ENCODE data around the gene EBF3.

The EBF3 gene

DNA sequence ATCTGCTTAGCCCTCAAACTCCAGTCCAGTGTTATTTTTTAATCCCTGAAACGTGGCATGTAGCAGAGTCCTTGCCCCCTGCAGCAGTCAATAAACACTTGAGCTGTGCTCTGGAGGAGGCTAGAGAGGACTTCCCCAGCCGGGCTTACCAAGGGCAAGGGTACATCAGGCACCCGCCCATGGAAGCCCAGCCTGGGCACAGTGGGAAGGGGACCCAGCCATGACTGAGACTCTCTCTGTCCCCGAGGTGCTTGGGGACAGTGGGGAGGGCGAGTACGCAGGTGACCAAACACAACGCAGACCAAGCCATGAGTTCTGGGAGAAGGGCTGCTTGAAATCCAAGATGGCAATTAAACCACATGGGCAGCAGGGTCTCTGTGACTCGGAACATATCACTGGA, 45.2 kb downstream of the EBF3 start:
- no peak for DNase-seq
- Histone ChIP-seq H3K36me3 (ENCODE audit: insufficient read depth, low read length) (no peaks in the 10 kb centered on the region), H3K27ac (ENCODE audit: low read length) (no peak overlapping the region), H3K9ac (ENCODE audit: low read depth, low read length) (no peak overlapping the region), H3K27me3 (ENCODE audit: insufficient read depth, low read length, poor library complexity) (no peaks in the 10 kb centered on the region), H3K4me3 (ENCODE audit: low read depth in 1 of 2, low read length in 2 of 2) (no peak overlapping the region), H3K79me2 (ENCODE audit: insufficient read depth, low read length) (no peaks in the 10 kb centered on the region), H3K4me2 (ENCODE audit: insufficient read depth, low read length) (no peak overlapping the region), H2AFZ (ENCODE audit: low read depth, low read length) (no peak overlapping the region), H4K20me1 (ENCODE audit: insufficient read depth, low read length) (no peaks in the 10 kb centered on the region), H3K9me3 (ENCODE audit: insufficient read depth, low read length, severe bottlenecking) (no peaks in the 10 kb centered on the region), H3K4me1 (ENCODE audit: insufficient read depth, low read length) (no peaks in the 10 kb centered on the region)
- ATAC-seq (ENCODE audit: insufficient read depth, low read depth) = no peak
- TF ChIP-seq EZH2 (IDR thresholded peaks at IDR 0.05; ENCODE audit: borderline replicate concordance, low read depth, low read length, severe bottlenecking) = no peak
- TF ChIP-seq, protein P1, sequence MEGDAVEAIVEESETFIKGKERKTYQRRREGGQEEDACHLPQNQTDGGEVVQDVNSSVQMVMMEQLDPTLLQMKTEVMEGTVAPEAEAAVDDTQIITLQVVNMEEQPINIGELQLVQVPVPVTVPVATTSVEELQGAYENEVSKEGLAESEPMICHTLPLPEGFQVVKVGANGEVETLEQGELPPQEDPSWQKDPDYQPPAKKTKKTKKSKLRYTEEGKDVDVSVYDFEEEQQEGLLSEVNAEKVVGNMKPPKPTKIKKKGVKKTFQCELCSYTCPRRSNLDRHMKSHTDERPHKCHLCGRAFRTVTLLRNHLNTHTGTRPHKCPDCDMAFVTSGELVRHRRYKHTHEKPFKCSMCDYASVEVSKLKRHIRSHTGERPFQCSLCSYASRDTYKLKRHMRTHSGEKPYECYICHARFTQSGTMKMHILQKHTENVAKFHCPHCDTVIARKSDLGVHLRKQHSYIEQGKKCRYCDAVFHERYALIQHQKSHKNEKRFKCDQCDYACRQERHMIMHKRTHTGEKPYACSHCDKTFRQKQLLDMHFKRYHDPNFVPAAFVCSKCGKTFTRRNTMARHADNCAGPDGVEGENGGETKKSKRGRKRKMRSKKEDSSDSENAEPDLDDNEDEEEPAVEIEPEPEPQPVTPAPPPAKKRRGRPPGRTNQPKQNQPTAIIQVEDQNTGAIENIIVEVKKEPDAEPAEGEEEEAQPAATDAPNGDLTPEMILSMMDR (IDR thresholded peaks at IDR 0.05; ENCODE audit: borderline replicate concordance, extremely low read depth, low read length, poor library complexity, severe bottlenecking) = no peak

DNA sequence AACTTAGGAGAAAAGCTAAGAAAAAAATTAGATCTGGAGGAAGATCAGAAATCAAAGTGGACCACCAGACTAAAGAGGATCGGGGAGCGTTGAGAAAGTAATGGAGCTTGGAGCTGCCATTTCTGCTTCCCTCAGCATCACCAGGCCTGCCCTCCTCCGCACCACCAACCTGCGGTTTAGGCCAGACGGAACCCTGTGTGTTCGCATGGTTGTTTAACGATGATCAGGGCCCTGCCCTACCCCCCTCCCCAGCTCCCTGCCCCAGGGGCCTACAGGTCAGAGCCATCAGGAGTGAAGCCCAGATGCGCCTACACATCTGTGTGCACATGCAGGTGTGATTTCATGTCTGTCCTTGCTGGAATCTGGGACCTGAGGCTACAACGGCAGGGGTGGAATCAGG, 45.7 kb downstream of the EBF3 start:
- H3K9ac ChIP-seq (ENCODE audit: low read depth, low read length) = no peak overlapping the region
- no peaks in the 10 kb centered on the region for H3K79me2 ChIP-seq (ENCODE audit: insufficient read depth, low read length)
- ATAC-seq (ENCODE audit: insufficient read depth, low read depth) = no peak
- no peaks in the 10 kb centered on the region for H3K4me1 ChIP-seq (ENCODE audit: insufficient read depth, low read length)
- no peak overlapping the region for H2AFZ ChIP-seq (ENCODE audit: low read depth, low read length)
- no peak for TF ChIP-seq EZH2 (IDR thresholded peaks at IDR 0.05; ENCODE audit: borderline replicate concordance, low read depth, low read length, severe bottlenecking)
- TF ChIP-seq, protein P1 (IDR thresholded peaks at IDR 0.05; ENCODE audit: borderline replicate concordance, extremely low read depth, low read length, poor library complexity, severe bottlenecking) = no peak
- no peak overlapping the region for H3K4me2 ChIP-seq (ENCODE audit: insufficient read depth, low read length)
- DNase-seq = no peak
- no peak overlapping the region for H3K27ac ChIP-seq (ENCODE audit: low read length)
- H3K36me3 ChIP-seq (ENCODE audit: insufficient read depth, low read length) = no peaks in the 10 kb centered on the region
- H4K20me1 ChIP-seq (ENCODE audit: insufficient read depth, low read length) = no peaks in the 10 kb centered on the region
- no peaks in the 10 kb centered on the region for H3K9me3 ChIP-seq (ENCODE audit: insufficient read depth, low read length, severe bottlenecking)
- H3K4me3 ChIP-seq (ENCODE audit: low read depth in 1 of 2, low read length in 2 of 2) = no peak overlapping the region
- H3K27me3 ChIP-seq (ENCODE audit: insufficient read depth, low read length, poor library complexity) = no peaks in the 10 kb centered on the region

DNA sequence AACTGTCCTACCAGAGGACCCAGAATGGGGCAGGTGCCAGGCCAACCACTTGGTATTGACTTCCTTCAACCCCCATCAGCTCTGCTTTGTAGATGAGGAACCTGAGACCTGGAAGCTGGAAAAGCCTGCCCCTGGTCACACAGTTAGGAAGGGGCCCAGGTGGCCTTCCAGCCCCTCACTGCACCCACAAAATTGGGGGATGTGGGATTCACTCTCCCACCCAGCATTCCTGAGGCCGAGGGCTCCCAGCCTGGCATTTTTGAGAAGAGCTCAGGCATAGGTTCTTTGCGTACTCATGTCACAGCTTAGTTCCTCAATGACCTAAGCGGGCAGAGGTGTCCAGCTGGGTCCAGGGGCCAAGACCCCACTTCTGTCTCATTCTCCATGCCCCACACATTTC, 46.1 kb downstream of the EBF3 start:
- Histone ChIP-seq H3K27me3 (ENCODE audit: insufficient read depth, low read length, poor library complexity) (no peaks in the 10 kb centered on the region), H3K4me3 (ENCODE audit: low read depth in 1 of 2, low read length in 2 of 2) (no peak overlapping the region), H3K79me2 (ENCODE audit: insufficient read depth, low read length) (no peaks in the 10 kb centered on the region), H3K9me3 (ENCODE audit: insufficient read depth, low read length, severe bottlenecking) (no peaks in the 10 kb centered on the region), H4K20me1 (ENCODE audit: insufficient read depth, low read length) (no peaks in the 10 kb centered on the region), H3K4me1 (ENCODE audit: insufficient read depth, low read length) (no peaks in the 10 kb centered on the region), H2AFZ (ENCODE audit: low read depth, low read length) (no peak overlapping the region), H3K36me3 (ENCODE audit: insufficient read depth, low read length) (no peaks in the 10 kb centered on the region), H3K27ac (ENCODE audit: low read length) (no peak overlapping the region), H3K4me2 (ENCODE audit: insufficient read depth, low read length) (no peak overlapping the region), H3K9ac (ENCODE audit: low read depth, low read length) (no peak overlapping the region)
- TF ChIP-seq, protein P1 (IDR thresholded peaks at IDR 0.05; ENCODE audit: borderline replicate concordance, extremely low read depth, low read length, poor library complexity, severe bottlenecking) = no peak
- TF ChIP-seq EZH2 (IDR thresholded peaks at IDR 0.05; ENCODE audit: borderline replicate concordance, low read depth, low read length, severe bottlenecking) = no peak
- ATAC-seq (ENCODE audit: insufficient read depth, low read depth) (no peak), DNase-seq (no peak)

DNA sequence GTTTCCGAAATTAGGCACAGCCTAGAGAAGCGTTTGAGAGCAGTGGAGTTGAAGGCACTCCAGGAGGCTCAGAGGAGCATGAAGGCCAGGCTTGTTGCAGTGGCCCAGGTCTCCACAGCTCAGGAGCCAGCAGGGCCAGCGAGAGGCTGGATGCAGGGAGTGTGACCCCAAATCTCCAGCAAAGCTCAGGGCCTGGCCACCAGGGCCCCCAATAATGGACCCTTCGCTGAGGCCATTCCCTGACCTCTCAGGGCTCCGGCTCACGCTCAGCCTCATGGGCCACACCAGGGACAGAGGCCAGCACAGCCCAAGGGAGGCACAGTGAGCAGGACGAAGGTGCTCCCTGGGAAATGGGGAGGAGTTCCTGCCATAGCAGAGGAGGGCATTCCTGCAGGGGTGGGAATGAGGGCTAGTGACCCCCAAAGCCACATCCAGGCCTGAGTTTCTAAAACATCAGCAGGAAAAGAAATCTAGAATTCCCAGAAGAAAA, 47.5 kb downstream of the EBF3 start:
- Histone ChIP-seq H3K27me3 (ENCODE audit: insufficient read depth, low read length, poor library complexity) (no peaks in the 10 kb centered on the region), H3K4me2 (ENCODE audit: insufficient read depth, low read length) (no peak overlapping the region), H3K27ac (ENCODE audit: low read length) (no peak overlapping the region), H3K4me3 (ENCODE audit: low read depth in 1 of 2, low read length in 2 of 2) (no peak overlapping the region), H3K9ac (ENCODE audit: low read depth, low read length) (no peak overlapping the region), H2AFZ (ENCODE audit: low read depth, low read length) (no peak overlapping the region), H3K9me3 (ENCODE audit: insufficient read depth, low read length, severe bottlenecking) (no peaks in the 10 kb centered on the region), H4K20me1 (ENCODE audit: insufficient read depth, low read length) (no peaks in the 10 kb centered on the region), H3K4me1 (ENCODE audit: insufficient read depth, low read length) (no peaks in the 10 kb centered on the region), H3K36me3 (ENCODE audit: insufficient read depth, low read length) (no peaks in the 10 kb centered on the region), H3K79me2 (ENCODE audit: insufficient read depth, low read length) (no peaks in the 10 kb centered on the region)
- no peak for ATAC-seq (ENCODE audit: insufficient read depth, low read depth)
- no peak for DNase-seq
- TF ChIP-seq, protein P1 (IDR thresholded peaks at IDR 0.05; ENCODE audit: borderline replicate concordance, extremely low read depth, low read length, poor library complexity, severe bottlenecking) = no peak
- no peak for TF ChIP-seq EZH2 (IDR thresholded peaks at IDR 0.05; ENCODE audit: borderline replicate concordance, low read depth, low read length, severe bottlenecking)
